H54 (cell line): ENCODE results near the gene DTNB.
"Not testable (repeated sequence)": the region's sequence is repeated elsewhere in the genome, so short reads cannot be mapped to it uniquely, and the experiment has no call there.

Experiments used
- DNase-seq: peaks from one replicate; pipeline ENCODE4 v3.0.0; 2011; ENCODE audit warnings: low spot score, mixed read lengths; ENCODE audit not compliant: insufficient read length
- FAIRE-seq: peaks from 3 replicates; lab custom pipeline; 2011; peaks lifted over from hg19 to GRCh38; lab: Jason Lieb, UNC
- POLR2A ChIP-seq: IDR thresholded peaks from 2 replicates; pipeline ENCODE4 v1.6.1; 2011; ENCODE audit warnings: low read depth, mild to moderate bottlenecking, low read length

The DTNB gene

DNA sequence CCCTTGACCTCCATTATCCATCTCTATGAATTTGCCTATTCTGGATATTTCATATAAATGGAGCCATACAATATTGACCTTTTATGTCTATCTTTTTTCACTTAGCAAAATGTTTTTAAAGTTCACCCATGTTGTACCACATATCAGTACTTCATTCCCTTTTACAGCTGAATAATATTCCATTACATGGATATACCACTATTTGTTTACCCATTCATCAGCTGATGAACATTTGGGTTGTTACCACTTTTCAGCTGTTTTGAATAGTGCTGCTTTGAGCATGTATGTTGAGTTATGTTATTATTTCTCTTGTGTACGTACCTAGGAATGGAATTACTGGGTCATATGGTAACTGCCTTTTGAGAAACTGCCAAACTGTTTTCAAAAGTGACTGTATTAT is 238.0 kb downstream of the DTNB start:
- no peak for FAIRE-seq
- no peak for TF ChIP-seq POLR2A
- DNase-seq = no peak

DNA sequence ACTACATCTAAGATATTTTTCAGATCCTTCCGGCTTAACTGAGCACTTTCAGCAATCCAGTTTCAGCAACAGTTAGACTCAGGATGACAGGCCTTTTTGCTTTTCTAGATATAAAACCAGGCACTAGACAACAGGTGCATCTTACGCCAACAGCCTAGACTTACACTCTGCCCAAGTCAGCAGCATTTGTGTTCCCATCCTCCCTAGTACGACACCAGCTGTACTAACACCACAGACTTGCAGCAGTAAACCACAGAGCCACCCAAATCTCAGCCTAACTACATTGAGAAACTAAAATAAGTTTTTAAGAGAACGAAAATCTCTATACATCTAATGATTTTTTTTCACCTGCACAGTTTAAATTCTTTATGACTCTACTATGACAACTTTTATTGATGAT is 241.8 kb downstream of the DTNB start:
- no peak for TF ChIP-seq POLR2A
- DNase-seq = no peak
- FAIRE-seq = no peak

DNA sequence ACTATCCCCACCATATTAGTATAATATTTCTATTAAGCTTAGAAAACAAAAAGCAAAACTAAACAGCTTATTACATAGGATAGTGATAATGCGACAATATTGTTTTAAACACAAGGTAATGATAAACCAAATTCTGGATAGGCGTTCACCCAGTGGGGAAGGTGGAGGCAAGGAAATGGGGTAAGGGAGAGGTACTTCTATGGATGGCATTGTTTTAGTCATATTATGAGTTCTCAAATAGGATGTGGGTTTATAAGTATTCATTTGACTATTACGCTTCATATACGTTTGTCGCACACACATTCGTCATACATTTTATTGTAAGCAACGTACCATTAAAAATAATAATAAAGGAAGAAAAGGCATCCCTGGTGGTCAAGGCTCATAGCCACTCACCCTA is 242.8 kb downstream of the DTNB start:
- no peak for TF ChIP-seq POLR2A
- no peak for DNase-seq
- no peak for FAIRE-seq

DNA sequence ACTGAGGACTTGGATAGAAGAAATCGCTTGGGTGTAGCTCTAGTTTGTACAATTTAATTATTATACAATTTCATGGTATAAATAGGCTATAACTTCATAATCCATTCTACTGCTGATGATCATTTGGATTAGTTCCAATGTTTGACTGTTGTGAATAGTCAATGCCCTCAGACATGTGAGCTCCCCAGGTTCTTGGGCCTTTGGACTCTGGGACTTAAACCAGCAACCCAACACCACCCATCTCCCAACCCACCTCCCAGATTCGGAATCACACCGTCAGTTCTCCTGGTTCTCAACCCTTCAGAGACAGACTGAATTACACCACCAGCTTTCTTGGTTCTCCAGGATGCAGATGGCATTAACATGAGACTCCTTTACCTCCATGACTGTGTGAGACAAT is 247.1 kb downstream of the DTNB start:
- FAIRE-seq (no peak), DNase-seq (no peak)
- no peak for TF ChIP-seq POLR2A

DNA sequence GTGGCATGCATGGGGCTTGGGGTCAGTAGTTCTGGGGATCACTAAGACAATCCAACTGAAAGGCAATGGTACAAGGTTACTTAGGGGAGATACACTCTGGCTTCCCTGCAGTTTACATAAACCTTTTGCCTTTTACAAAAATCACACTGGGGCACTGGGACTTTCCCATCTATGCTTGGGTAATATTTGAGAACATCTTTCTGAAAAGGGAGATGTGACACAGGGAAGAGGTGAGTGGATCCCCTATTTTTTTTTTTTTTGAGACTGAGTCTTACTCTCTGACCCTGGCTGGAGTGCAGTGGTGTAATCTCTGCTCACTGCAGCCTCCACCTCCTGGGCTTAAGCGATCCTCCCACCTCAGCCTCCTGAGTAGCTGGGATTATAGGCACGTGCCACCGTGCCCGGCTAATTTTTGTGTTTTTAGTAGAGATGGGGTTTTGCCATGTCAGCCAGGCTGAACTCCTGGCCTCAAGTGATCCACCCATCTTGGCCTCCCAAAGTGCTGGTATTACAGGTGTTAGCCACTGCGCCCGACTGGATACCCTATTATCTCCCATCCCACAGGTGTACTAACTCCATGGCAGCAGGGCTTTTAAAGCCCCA is 248.8 kb downstream of the DTNB start:
- DNase-seq (no peak), FAIRE-seq (no peak)
- no peak for TF ChIP-seq POLR2A

DNA sequence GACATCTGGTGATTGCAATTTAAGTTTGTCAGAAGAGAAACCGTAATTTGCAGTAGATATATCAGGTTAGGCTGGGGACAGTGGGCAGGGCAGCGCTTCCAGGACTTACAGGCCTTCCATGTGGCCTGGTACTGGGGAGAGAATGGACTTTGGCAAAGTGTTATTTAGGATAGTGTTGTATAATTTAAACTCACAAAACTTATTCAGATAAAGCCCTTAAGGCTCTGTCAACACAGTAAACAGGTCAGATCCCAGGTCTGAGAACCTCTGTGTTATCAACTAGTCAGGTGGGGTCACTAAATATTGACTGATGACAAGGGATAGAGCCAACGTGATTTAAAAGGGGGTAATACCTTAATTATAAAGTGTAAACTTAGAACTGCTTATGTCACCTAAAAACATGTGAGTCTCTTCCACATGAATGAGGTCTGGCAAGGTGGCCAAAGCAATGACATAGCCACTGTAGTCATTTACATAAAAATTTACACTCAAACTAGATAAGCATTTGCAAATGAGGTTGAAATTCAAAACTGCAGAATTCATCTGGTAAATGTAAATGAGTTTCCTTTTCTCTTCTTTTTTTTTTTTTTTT is 251.5 kb downstream of the DTNB start:
- no peak for TF ChIP-seq POLR2A
- DNase-seq (no peak), FAIRE-seq (no peak)

DNA sequence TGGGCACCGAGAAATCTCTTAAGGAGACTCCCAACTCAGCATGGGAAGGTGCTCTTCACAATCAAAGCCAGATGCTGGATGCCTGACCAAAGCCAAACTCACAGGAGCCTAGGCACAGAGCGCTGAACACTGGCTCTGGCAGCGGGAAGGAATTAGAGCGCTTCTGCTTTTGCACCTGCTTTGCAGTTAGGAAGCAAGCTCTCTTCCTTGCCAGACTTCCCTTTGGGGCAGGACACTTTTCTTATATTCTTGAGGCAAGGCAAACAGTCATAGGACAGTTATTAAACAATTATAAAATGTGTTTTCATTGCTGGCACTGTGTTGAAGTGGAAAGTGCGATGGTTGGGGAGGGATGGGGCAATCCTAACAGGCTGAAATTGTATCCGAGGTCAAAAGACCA is 252.1 kb downstream of the DTNB start:
- no peak for FAIRE-seq

DNA sequence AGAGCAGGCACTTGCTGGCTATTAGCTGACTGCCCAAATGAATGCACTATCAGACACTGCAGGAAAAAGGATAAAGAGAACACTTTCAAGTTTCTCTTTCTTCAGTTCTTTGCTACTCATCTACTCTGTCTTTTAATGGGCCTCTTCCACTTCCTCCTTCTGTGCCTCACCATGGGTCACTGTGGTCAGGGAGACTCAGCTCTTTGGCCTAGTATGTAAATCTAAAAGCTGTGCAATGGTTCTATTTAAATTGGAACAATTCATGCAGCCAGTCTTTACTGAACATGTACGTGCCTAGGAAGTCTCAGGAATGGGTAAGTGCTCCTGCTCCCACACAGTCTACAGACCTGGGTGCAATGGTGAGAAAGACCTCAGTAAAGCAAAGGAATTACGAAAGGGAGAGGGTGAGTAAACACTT is 252.5 kb downstream of the DTNB start:
- FAIRE-seq (no peak), DNase-seq (no peak)
- no peak for TF ChIP-seq POLR2A

More for the DNA sequence above, 252.1 kb downstream of the DTNB start:
- DNase-seq = no peak
- no peak for TF ChIP-seq POLR2A

DNA sequence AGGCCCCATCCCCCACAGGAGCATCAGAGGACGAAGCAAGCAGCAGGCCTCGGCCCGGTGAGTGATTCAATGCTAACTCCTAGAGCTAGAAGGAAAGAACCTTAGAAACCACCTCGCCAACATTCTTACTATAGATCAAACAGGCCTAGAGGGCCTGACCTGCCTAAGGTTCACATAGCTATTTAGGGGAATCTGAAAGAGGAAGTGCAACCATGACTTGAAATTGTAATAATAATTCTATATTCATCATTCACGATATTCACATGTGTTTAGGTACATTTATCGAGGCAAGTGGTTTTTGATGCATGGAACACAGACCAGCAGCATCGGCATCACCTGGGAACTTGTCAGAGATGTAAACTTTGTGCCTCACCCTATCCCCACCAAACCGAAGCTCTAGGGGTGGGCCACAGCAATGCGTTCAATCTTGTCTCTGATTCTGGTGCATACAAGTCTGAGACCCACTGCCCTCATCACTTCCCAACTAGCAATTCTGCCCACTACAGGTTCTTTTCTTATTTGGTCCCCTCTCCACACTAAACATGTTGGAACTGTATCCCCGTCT is 253.6 kb downstream of the DTNB start:
- DNase-seq = no peak
- FAIRE-seq = no peak
- TF ChIP-seq POLR2A = no peak

DNA sequence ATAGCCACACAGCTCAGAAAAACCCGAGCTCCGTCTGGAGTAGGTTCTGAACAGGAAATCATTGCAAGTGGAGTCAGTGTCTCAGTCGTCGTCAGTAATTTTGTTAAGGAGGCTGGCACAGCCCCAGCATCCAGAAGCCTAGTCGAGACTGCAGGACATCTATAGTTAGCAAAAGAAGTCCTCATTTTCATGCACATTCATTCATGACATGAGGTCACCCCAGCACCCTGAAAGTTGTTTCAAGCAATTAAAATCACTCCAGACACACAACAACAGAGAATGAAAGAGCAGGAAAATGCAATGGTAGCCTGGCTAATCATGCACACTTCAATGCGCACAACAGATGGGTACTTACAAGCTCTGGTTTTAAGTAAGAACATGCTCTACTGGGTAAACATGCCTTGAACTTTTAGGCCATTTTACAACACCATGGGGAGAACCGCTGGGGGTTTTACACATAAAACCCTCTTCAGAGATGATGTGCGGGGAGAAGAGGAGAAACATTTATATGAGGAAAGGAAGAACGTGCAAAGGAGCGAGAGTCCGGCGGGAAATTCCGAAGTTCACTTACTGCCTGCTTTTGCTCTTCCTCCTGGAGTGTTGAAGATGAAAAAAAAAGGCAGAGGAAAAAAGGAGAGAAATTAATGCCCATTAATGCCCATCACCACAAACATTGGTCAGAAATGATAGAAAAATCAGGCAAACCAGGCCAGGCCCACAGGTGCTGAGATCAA is 254.3 kb downstream of the DTNB start:
- DNase-seq = no peak
- no peak for TF ChIP-seq POLR2A
- no peak for FAIRE-seq

DNA sequence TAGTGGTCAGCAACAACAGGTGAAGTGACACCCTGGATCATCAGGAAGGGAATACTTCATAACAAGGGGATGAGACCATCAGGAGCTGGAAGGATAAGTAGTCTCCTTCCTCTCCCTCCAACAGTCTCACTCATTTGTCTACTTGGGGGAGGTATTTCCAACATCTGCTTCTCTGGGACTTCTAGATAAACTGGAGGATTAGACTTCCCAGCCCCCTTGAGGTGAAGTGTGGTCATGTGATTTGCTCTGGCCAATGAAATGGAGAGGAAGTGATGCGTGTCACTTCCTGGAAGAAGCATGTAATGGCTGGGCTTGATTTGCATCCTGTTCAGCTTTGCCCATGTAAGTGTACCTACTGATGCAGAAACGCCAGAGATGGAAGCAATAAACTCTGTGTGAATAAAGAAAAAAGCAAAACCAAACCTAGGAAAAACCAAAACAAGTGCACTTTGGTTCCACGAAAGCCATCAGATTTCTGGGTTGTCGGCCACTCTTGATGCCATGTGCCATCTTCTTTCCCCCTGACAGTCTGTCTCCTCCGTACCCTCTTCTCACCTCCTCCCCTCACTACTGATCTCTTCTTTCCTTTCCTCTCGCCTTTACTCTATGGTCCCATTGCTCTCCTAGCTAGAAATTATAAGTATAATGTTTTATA is 255.5 kb downstream of the DTNB start:
- DNase-seq (no peak), FAIRE-seq (no peak)
- no peak for TF ChIP-seq POLR2A

DNA sequence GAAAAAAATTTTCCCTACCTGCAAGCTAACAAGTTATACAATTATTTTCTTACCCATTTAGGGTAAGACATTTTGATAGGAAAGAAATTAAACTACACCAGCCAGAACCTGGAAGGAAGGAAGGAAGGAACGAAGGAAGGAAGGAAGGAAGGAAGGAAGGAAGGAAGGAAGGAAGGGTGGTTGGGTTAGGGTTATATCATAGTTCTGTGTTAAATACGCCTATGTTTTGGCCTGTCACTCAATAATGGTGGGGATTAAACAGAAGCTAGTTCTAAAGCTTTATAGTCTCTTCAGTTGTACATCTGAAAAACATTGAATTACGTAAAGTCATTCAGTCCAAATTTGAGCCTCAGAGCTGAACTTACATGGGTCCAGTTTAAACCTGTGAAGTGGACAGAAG is 256.7 kb downstream of the DTNB start:
- no peak for TF ChIP-seq POLR2A
- no peak for FAIRE-seq
- DNase-seq = no peak

DNA sequence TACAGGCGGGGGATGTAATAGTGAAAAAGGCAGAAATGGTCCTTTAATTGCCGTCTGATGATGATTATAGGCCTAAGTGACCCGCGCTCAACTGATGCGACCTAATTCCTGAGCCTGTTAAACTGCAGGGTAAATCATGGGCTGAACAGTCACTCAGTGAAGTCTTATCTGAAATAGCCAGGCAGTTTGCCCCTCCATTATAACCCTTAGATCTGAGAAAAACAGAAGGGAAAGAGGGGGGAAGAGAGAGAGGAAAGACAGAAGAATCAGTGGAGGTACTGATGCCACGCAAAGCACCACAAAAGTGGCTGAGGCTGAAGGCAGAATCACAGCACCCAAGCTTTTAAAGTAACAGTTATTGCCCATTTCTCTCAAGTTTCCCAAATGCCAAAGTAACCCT is 258.6 kb downstream of the DTNB start:
- FAIRE-seq (no peak), DNase-seq (no peak)
- no peak for TF ChIP-seq POLR2A

DNA sequence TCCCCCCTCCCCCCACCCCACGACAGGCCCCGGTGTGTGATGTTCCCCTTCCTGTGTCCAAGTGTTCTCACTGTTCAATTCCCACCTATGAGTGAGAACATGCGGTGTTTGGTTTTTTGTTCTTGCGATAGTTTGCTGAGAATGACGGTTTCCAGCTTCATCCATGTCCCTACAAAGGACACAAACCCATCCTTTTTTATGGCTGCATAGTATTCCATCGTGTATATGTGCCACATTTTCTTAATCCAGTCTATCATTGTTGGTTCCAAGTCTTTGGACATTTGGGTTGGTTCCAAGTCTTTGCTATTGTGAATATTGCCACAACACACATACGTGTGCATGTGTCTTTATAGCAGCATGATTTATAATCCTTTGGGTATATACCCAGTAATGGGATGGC is 260.0 kb downstream of the DTNB start:
- FAIRE-seq, DNase-seq: not testable (repeated sequence)
